HG03280 (cell line): ENCODE data around the gene IL1RN.

ENCODE experiments used
- ATAC-seq: cut with Tn5 transposase; IDR thresholded peaks from one replicate; pipeline ENCODE4 v1.9.1; 2021; ENCODE audit warnings: mild to moderate bottlenecking, moderate library complexity; ENCODE audit not compliant: unreplicated experiment

IL1RN gene

GRCh38 chr2:113103277-113103676 lies 24.1 kb upstream of the IL1RN start:
- ATAC-seq = no peak

GRCh38 chr2:113104054-113104611 lies 23.3 kb upstream of the IL1RN start:
- no peak for ATAC-seq

GRCh38 chr2:113105047-113105785 lies 22.2 kb upstream of the IL1RN start:
- no peak for ATAC-seq

- ATAC-seq = no peak
These were observed 16.3 kb upstream of the IL1RN start for GRCh38 chr2:113111121-113111520.

GRCh38 chr2:113111823-113112287 lies 15.5 kb upstream of the IL1RN start:
- no peak for ATAC-seq

- ATAC-seq = no peak
These were observed 15.0 kb upstream of the IL1RN start for GRCh38 chr2:113112441-113112840.

- ATAC-seq = no peak
These were observed 14.5 kb upstream of the IL1RN start for GRCh38 chr2:113112871-113113270.

- no peak for ATAC-seq
These were observed 13.6 kb upstream of the IL1RN start for GRCh38 chr2:113113807-113114206.

- ATAC-seq = no peak
These were observed 13.0 kb upstream of the IL1RN start for GRCh38 chr2:113114224-113114945.

GRCh38 chr2:113114996-113115395 lies 12.4 kb upstream of the IL1RN start:
- ATAC-seq = no peak

- no peak for ATAC-seq
These were observed 11.1 kb upstream of the IL1RN start for GRCh38 chr2:113116100-113116958.

- no peak for ATAC-seq
These were observed 9.7 kb upstream of the IL1RN start for GRCh38 chr2:113117541-113118262.

GRCh38 chr2:113118263-113118657 lies 9.1 kb upstream of the IL1RN start:
- ATAC-seq = no peak

GRCh38 chr2:113119111-113119510 lies 8.3 kb upstream of the IL1RN start:
- ATAC-seq = no peak

- ATAC-seq = no peak
These were observed 6.5 kb upstream of the IL1RN start for GRCh38 chr2:113120861-113121260.

- no peak for ATAC-seq
These were observed 5.0 kb upstream of the IL1RN start for GRCh38 chr2:113122364-113122763.

GRCh38 chr2:113123726-113124125 lies 3.7 kb upstream of the IL1RN start:
- ATAC-seq = no peak

GRCh38 chr2:113124181-113124961 lies 3.0 kb upstream of the IL1RN start:
- ATAC-seq = peak; percentile 51

GRCh38 chr2:113124984-113125855 lies 2.2 kb upstream of the IL1RN start:
- ATAC-seq = no peak
